Eye (tissue), 1 donor: Measurements from ENCODE around the gene FUCA2.

Source experiments
- DNase-seq: peaks from one replicate; pipeline ENCODE4 v3.0.0-alpha.2; 2015

Gene FUCA2

DNA sequence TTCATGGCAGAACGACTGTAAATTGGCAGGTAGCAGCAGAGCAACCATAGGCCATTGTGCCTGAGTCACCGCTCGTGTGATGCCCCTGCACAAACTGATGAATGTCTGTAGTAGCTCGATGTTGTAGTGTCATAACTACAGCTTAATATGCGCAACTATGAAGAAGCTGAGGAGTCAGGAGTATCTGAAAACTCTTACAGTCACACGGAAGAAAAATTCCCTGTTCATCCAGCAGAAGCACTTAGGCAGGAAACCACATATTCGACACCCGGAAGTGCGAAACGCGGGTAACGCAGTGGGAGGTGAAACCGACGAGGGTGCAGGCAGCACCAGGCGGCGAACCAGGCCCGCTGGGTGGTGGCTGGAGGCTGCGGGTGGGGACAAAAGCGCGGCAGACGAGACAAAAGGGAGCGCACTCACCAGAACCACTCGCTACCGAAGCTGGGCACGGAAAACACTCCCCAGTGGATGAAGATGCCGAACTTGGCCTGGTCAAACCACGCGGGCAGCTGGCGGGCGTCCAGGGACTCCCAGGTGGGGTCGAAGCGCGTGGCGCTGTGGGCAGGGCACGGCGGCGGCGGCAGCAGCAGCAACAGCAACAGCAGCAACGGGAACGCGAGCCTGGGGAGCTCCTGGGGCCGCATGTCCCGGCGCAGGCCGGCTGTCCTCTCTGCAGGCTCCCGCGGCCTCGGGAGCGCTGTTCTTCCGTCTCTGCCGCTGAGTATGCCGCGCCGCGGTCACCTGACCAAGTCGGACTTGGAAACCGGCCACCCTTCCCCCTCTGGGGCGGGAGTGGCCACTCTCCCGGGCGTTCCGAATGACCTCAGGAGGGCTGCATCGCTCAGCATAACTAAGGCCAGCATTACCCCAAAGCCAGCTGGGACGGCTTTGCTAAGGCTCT is at the start of gene FUCA2:
TSS of gene FUCA2 (minus strand) at position 730 of the 901 bp plus-strand sequence. CDS start at position 644, 86 bp downstream.
- peak; percentile 94 for DNase-seq

GRCh38 chr6:143561105-143561704 is 49.7 kb upstream of the FUCA2 start:
- no peak for DNase-seq

GRCh38 chr6:143559051-143559660 is 47.6 kb upstream of the FUCA2 start:
- DNase-seq: no peak

DNA sequence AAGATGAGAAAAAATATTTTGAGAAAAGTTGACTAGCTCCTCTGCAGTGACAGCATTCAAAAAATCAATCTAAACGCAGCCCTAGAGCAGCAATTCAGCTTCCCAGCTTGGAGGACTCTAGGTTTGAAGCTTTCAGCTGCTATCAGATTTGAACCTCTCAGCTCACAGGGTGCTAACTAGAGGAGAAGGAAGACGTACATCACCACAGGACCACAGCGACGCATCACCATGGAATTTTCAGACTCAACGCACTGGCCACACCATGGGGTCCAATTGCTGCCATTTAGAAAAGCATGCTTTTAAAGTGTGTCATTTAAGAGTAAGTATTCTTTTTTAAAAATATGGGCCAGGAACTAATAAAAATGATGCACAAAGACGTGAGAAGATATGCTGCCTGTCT is 45.0 kb upstream of the FUCA2 start:
- no peak for DNase-seq

- DNase-seq: no peak
These were observed 44.1 kb upstream of the FUCA2 start for GRCh38 chr6:143555582-143555981.

DNA sequence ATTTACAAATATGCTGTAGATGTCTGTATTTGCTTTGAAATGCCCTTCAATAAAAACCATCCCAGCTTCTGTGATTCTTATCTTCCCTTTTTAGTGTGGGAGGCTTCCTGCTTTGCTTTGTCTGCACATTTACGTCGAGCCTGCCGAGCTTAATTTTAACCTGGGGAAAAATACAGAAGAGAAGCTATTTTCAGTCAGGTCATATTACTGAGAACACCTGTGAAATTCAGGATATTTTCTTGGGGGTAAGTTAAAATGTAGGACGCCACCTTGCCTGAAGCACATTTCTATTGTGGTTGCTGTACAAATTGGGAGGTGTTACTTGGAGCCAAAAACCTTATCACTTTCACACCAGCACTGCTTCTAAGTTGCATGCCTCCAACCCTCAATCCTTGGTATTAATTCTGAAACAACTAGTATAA is 43.6 kb upstream of the FUCA2 start:
- DNase-seq: no peak

GRCh38 chr6:143553337-143553736 is 41.8 kb upstream of the FUCA2 start:
- no peak for DNase-seq

- DNase-seq: no peak
These were observed 38.4 kb upstream of the FUCA2 start for GRCh38 chr6:143549949-143550268.

DNA sequence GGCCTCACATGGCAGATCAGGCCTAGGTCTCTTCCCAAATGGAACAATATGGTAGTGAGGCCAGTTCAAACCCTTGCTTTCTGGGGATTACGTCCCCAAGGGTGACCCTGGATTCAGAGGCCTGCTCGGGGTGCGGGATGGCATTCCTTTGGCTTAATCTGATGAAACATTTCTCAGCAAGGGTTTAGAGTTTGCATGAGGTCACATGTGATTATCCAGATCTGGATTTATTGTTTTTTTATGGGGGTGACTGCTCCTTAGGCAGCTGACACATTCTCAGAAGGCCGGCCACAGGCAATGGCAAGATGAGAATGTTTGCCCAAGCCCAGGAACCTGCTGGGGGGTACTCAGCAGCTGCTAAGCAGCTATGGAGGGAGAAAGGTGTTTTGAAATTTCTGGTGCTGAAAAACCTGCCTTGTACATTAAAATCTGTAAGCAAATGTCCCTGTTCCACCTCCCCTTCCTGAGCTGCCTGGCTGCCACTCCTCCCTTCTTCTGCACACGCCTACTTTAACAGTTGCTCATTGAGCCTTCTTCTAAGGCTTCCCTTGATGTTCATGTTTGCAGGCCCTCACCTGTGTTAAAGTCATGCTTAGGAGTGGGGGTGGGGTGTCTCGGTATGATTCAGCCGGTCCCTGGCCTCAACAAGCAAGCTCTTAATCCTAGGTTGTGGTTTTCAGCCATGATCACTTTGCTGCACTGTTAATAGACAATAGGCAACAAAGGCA is 37.9 kb upstream of the FUCA2 start:
- DNase-seq: no peak

DNA sequence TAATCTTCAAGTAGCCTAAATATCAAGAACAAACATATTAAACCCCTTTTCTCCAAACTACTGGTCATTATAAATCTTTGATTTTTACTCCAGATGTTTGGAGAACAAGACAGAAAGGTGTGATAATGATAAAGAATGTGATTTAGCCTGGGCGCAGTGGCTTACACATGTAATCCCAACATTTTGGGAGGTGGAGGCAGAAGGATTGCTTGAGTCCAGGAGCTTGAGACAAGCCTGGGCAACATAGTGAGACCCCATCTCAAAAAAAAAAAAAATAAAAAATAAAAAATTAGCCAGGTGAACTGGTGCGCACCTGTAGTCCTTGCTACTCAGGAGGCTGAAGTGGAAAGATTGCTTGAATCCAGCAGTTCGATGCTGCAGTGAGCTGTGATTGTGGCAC is 35.1 kb upstream of the FUCA2 start:
- DNase-seq: no peak

- no peak for DNase-seq
These were observed 34.5 kb upstream of the FUCA2 start for GRCh38 chr6:143545976-143546547.

GRCh38 chr6:143545165-143545564 is 33.6 kb upstream of the FUCA2 start:
- no peak for DNase-seq

DNA sequence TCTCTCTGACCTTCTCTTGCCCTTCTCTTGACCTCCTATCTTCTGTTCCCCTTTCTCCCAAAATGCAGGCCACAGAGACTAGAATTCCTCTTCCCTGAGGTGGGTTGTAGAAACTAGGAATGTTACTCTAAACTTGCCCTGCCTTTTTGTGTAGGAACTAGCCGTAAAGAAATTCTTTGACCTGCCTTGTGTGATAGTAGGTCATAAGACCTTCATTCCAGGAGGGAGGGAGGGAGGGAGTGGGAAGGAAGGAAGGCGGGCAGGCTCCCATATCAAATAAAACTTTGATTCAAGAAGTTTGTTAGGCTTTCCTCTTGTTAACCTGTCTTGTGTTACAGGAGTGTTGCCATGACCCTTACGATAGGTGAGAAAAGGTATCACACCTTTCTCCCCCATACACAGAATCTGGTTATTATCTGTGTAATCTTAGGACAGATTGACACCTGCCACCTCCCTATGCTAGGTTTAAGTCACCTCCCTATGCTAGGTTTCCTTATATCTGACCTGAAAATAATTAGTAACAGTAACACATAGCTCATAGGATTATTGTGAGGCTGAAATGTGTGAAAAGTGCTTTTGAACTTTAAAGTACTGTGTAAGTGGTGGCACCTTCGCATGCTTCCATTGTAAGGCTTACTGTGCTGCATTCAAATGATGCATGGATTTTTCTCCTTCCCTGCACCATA is 32.6 kb upstream of the FUCA2 start:
- no peak for DNase-seq

GRCh38 chr6:143543435-143543834 is 31.9 kb upstream of the FUCA2 start:
- no peak for DNase-seq

DNA sequence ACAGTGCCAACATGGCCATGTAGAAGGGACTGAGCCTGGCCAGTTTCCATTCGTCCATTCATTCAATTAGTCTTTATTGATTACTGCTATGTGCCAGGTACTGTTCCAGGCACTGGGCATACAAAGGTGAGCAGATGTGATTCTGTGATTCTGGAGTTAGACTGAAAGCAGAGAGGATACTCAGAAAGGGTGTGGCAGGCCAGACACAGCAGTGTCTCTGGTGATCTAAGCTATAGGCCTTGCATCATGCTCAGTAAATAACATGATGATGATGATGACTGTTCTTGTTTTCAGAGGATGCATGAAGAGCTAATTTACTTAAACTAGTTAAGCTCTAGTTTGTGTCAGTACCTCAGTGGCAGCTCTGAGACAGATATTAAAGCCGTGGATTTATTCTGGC is 31.4 kb upstream of the FUCA2 start:
- DNase-seq: no peak

DNA sequence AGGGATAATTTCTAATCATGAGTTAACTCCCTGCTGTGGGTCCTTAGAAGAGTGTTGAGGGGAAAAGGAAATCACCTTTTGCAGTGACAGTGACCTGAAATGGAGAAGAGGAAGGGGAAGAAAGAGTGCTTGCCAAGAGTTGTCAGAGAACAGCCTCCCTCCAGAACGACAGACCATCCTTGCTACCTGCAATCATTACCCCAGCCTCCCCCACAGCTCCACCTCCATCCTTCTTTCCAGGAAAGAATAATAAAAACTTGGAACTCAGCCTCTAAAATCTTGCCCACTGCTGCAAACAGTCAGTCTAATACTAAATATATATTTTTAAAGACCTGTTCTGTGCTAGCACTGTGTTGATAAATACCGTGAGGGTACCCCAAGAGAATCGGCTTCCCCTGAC is 28.7 kb upstream of the FUCA2 start:
- no peak for DNase-seq

DNA sequence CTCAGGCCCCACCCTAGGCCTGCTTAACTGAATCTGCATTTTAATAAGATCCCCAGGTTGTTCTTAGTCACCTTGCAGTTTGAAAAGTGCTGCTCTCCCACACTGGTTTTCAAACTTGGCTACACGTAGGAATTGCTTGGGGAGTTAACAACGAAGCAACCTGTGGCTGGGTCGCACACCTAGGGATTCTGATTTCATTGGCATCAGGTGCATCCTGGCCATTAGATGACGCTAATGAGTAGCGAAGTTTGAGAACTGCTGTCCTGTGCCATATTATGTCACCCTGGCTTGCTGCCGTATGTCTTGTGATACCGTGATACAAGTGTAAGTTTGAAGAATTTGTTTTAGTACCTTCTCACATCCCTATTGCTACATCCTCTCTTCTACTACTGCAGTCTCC is 28.2 kb upstream of the FUCA2 start:
- no peak for DNase-seq

- DNase-seq: no peak
These were observed 27.6 kb upstream of the FUCA2 start for GRCh38 chr6:143539106-143539505.

DNA sequence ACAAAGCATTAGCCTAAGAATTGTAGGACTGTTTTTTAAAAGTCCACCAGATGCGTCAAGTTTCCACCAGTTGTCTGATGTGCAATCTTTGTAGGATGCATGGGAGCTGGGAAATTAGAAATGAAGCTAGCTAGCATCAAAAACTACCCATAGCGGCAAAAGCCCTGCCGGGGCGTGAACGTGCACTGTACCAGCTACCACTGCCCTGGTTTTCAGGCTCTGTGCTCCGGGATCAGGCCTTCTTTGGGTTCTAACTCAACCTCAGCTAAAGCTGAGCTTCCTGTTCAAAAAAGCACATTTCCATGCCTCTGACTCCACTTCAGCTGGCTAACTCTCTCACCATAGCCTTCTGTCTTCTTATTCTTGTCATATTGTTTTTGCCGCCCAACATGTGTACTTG is 26.9 kb upstream of the FUCA2 start:
- no peak for DNase-seq

- DNase-seq: peak; percentile 85
These were observed 25.6 kb upstream of the FUCA2 start for GRCh38 chr6:143536866-143537691.

- peak; percentile 68 for DNase-seq
These were observed 24.9 kb upstream of the FUCA2 start for GRCh38 chr6:143536461-143536865.
